ENCODE measurements around the gene EMP3. TPM values are rescaled to one million over a fixed set of nuclear protein-coding genes. Genes with fewer than 3 reads are reported as not detected.

Gene EMP3
- total and polyA plus RNA-seq, 2 of the 13 experiments (the other 11 are each of a cell fraction or from before 2014, with no cell fraction given): 2.2 to 7.8 TPM

GRCh38 chr19:48321622-48322591 is 3.4 kb upstream of the EMP3 start (continued):
- no peak for TF ChIP-seq RXRA (CRISPR knock-in tag; IDR thresholded peaks at IDR 0.05)
- no peak for TF ChIP-seq HMGA1 (CRISPR knock-in tag; conservative IDR thresholded peaks at IDR 0.05)
- 0 out of 2 replicates have a peak, but pooled peaks have one; percentile 18 for TF ChIP-seq RXRB (CRISPR knock-in tag; IDR thresholded peaks at IDR 0.05; ENCODE audit: borderline replicate concordance)
- no peak for TF ChIP-seq HBP1 (CRISPR knock-in tag; IDR thresholded peaks at IDR 0.05; ENCODE audit: low read depth)
- TF ChIP-seq ZSCAN25 (CRISPR knock-in tag; IDR thresholded peaks at IDR 0.05): no peak
- no peak for TF ChIP-seq ZSCAN20 (CRISPR knock-in tag; IDR thresholded peaks at IDR 0.05; ENCODE audit: borderline replicate concordance)
- TF ChIP-seq HMG20A (CRISPR knock-in tag; IDR thresholded peaks at IDR 0.05; ENCODE audit: borderline replicate concordance): no peak
- TF ChIP-seq AGO2 (optimal IDR thresholded peaks at IDR 0.05; ENCODE audit: low read depth, low read length): no peak
- TF ChIP-seq, protein P1, sequence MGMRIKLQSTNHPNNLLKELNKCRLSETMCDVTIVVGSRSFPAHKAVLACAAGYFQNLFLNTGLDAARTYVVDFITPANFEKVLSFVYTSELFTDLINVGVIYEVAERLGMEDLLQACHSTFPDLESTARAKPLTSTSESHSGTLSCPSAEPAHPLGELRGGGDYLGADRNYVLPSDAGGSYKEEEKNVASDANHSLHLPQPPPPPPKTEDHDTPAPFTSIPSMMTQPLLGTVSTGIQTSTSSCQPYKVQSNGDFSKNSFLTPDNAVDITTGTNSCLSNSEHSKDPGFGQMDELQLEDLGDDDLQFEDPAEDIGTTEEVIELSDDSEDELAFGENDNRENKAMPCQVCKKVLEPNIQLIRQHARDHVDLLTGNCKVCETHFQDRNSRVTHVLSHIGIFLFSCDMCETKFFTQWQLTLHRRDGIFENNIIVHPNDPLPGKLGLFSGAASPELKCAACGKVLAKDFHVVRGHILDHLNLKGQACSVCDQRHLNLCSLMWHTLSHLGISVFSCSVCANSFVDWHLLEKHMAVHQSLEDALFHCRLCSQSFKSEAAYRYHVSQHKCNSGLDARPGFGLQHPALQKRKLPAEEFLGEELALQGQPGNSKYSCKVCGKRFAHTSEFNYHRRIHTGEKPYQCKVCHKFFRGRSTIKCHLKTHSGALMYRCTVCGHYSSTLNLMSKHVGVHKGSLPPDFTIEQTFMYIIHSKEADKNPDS (CRISPR knock-in tag; IDR thresholded peaks at IDR 0.05): no peak
- TF ChIP-seq ARNT (IDR thresholded peaks at IDR 0.05): no peak
- TF ChIP-seq ZNF687 (CRISPR knock-in tag; IDR thresholded peaks at IDR 0.05): peak; percentile 53
- no peak for TF ChIP-seq ATAD3A (CRISPR knock-in tag; IDR thresholded peaks at IDR 0.05)
- TF ChIP-seq, protein P2, sequence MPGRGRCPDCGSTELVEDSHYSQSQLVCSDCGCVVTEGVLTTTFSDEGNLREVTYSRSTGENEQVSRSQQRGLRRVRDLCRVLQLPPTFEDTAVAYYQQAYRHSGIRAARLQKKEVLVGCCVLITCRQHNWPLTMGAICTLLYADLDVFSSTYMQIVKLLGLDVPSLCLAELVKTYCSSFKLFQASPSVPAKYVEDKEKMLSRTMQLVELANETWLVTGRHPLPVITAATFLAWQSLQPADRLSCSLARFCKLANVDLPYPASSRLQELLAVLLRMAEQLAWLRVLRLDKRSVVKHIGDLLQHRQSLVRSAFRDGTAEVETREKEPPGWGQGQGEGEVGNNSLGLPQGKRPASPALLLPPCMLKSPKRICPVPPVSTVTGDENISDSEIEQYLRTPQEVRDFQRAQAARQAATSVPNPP (CRISPR knock-in tag; IDR thresholded peaks at IDR 0.05): no peak
- no peak for TF ChIP-seq ZNF891 (CRISPR knock-in tag; IDR thresholded peaks at IDR 0.05)
- TF ChIP-seq HOXA9 (CRISPR knock-in tag; IDR thresholded peaks at IDR 0.05; ENCODE audit: borderline replicate concordance): no peak
- TF ChIP-seq ZFX (CRISPR knock-in tag; IDR thresholded peaks at IDR 0.05; ENCODE audit: low read depth): no peak
- TF ChIP-seq CENPT (CRISPR knock-in tag; IDR thresholded peaks at IDR 0.05; ENCODE audit: low read depth): no peak
- TF ChIP-seq, protein P3, sequence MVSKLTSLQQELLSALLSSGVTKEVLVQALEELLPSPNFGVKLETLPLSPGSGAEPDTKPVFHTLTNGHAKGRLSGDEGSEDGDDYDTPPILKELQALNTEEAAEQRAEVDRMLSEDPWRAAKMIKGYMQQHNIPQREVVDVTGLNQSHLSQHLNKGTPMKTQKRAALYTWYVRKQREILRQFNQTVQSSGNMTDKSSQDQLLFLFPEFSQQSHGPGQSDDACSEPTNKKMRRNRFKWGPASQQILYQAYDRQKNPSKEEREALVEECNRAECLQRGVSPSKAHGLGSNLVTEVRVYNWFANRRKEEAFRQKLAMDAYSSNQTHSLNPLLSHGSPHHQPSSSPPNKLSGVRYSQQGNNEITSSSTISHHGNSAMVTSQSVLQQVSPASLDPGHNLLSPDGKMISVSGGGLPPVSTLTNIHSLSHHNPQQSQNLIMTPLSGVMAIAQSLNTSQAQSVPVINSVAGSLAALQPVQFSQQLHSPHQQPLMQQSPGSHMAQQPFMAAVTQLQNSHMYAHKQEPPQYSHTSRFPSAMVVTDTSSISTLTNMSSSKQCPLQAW (CRISPR knock-in tag; IDR thresholded peaks at IDR 0.05): no peak
- TF ChIP-seq ZNF234 (CRISPR knock-in tag; conservative IDR thresholded peaks at IDR 0.05): no peak
